HEK293T (cell line): Measurements from ENCODE around the gene DNAAF5.

Experiments
- CTCF ChIA-PET: fragments of 350-600 bp; formaldehyde crosslinking; extraction: SDS; loops from one replicate; lab custom pipeline; 2021; ENCODE audit warnings: antibody characterized with exemption, inconsistent platforms; lab: Yijun Ruan, JAX
- POLR2A ChIA-PET: fragments of 350-600 bp; formaldehyde crosslinking; extraction: SDS; loops from one replicate; lab custom pipeline; 2020; ENCODE audit warnings: antibody characterized with exemption, inconsistent platforms; lab: Yijun Ruan, JAX
- DNase-seq: peaks from one replicate; pipeline ENCODE4 v3.0.0; 2012; ENCODE audit warnings: mixed read lengths; ENCODE audit errors: extremely low spot score
- ARNT ChIP-seq: fragments of 450-650 bp; IDR thresholded peaks from 2 replicates; pipeline ENCODE4 v1.6.1; 2017; ENCODE audit warnings: mild to moderate bottlenecking
- BHLHE40 ChIP-seq: fragments of 450-650 bp; IDR thresholded peaks from 2 replicates; pipeline ENCODE4 v1.6.1; 2016; ENCODE audit warnings: mild to moderate bottlenecking, moderate library complexity, borderline replicate concordance
- CTBP1 ChIP-seq: fragments of 450-650 bp; IDR thresholded peaks from 2 replicates; pipeline ENCODE4 v1.6.1; 2016; ENCODE audit warnings: borderline replicate concordance
- ELF4 ChIP-seq: fragments of 450-650 bp; IDR thresholded peaks from 2 replicates; pipeline ENCODE4 v1.6.1; 2017; ENCODE audit warnings: antibody characterized with exemption
- FOXA1 ChIP-seq: fragments of 450-650 bp; IDR thresholded peaks from 2 replicates; pipeline ENCODE4 v1.6.1; 2016; ENCODE audit warnings: mild to moderate bottlenecking
- FOXK2 ChIP-seq: fragments of 450-650 bp; IDR thresholded peaks from 2 replicates; pipeline ENCODE4 v1.6.1; 2016; ENCODE audit warnings: mild to moderate bottlenecking
- FOXM1 ChIP-seq: fragments of 450-650 bp; IDR thresholded peaks from 2 replicates; pipeline ENCODE4 v1.6.1; 2017; ENCODE audit warnings: mild to moderate bottlenecking, borderline replicate concordance
- HDGF ChIP-seq: fragments of 450-650 bp; IDR thresholded peaks from 2 replicates; pipeline ENCODE4 v1.6.1; 2017; ENCODE audit warnings: antibody characterized with exemption, borderline replicate concordance
- L3MBTL2 ChIP-seq: fragments of 450-650 bp; conservative IDR thresholded peaks from 2 replicates; pipeline ENCODE4 v1.6.1; 2016; ENCODE audit warnings: mild to moderate bottlenecking
- LEF1 ChIP-seq: fragments of 450-650 bp; IDR thresholded peaks from 2 replicates; pipeline ENCODE4 v1.6.1; 2017; ENCODE audit warnings: mild to moderate bottlenecking, borderline replicate concordance
- NFRKB ChIP-seq: fragments of 450-650 bp; IDR thresholded peaks from 2 replicates; pipeline ENCODE4 v1.6.1; 2016; ENCODE audit warnings: mild to moderate bottlenecking, moderate library complexity
- SP1 ChIP-seq: fragments of 450-650 bp; IDR thresholded peaks from 2 replicates; pipeline ENCODE4 v1.6.1; 2017
- SUZ12 ChIP-seq: fragments of 450-650 bp; IDR thresholded peaks from 2 replicates; pipeline ENCODE4 v1.6.1; 2016; ENCODE audit warnings: mild to moderate bottlenecking
- TARDBP ChIP-seq: fragments of 450-650 bp; IDR thresholded peaks from 2 replicates; pipeline ENCODE4 v1.6.1; 2016
- ZNF384 ChIP-seq: fragments of 450-650 bp; IDR thresholded peaks from 2 replicates; pipeline ENCODE4 v1.6.1; 2016
- TF ChIP-seq, protein P1 (sequence below): fragments of 450-650 bp; IDR thresholded peaks from 2 replicates; pipeline ENCODE4 v1.6.1; 2016

DNAAF5 gene

DNA sequence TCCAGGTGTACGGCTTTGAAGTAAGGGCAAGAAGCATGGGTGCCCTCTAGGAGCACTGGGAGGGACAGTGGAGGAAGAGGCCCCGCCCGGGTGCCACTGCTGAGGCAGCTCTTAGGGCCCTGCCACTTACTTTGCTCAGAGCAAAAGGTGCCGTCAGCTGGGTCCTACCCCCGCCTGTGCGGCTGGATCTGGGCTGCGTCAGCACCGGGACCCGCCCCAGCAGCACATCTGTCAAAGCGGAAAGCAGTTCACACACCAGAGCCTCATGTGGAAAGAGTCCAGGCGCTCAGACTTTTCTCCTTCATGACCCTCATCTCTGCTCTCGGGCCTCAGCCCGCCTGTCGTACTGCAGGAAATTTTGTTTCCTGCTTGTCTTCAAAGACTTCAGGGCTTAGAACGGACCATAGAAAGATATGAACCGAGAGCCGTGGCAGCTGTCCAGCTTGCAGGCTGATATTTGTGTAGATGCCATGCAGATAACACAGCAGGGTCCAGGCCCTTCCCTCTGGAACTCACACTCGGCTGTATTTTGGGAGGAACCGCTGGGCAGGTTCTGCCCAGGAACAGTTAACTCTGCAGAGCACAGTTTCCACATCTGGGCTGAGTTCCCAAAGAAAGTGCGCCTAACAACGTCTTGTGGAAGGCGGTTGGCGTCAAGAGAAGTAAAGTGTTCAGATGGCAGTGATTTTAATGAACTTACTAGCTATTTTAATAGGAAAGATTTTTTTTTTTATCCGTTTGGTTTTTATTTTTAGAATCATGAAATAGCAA, 44.9 kb downstream of the DNAAF5 start:
- DNase-seq, result no peak
- POLR2A ChIA-PET, result interaction anchor here (0.8 kb wide), 1 partner anchor 43 kb away, joined by 3 read pairs; no protein-coding TSS in a partner anchor
- CTCF ChIA-PET, result no interaction called here
- no peak for TF ChIP-seq TARDBP
- no peak for TF ChIP-seq SP1
- TF ChIP-seq SUZ12, result no peak
- TF ChIP-seq BHLHE40, result no peak
- no peak for TF ChIP-seq HDGF
- TF ChIP-seq NFRKB, result no peak
- no peak for TF ChIP-seq L3MBTL2
- no peak for TF ChIP-seq ZNF384

DNA sequence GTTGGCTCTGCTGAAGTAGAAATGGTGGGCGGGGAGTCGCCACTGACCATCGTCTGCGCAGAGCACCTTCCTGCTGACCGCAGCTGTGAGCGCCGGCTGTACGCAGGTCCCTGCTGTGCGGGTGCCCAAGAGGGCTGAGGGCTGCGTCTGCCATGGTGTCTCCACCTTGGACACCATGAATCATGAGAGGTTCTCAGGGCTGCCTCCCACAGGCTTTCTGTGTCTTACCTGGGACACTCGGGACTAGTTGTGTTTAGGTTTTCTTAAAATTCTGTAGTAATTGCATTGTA, 45.5 kb downstream of the DNAAF5 start:
- ChIA-PET CTCF (no interaction called here), POLR2A (no interaction called here)
- TF ChIP-seq TARDBP (no peak), SP1 (no peak), ZNF384 (no peak), ARNT (no peak), HDGF (no peak), CTBP1 (no peak), ELF4 (no peak), NFRKB (no peak), BHLHE40 (no peak)
- TF ChIP-seq, protein P1, sequence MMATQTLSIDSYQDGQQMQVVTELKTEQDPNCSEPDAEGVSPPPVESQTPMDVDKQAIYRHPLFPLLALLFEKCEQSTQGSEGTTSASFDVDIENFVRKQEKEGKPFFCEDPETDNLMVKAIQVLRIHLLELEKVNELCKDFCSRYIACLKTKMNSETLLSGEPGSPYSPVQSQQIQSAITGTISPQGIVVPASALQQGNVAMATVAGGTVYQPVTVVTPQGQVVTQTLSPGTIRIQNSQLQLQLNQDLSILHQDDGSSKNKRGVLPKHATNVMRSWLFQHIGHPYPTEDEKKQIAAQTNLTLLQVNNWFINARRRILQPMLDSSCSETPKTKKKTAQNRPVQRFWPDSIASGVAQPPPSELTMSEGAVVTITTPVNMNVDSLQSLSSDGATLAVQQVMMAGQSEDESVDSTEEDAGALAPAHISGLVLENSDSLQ, result no peak
- DNase-seq, result no peak

DNA sequence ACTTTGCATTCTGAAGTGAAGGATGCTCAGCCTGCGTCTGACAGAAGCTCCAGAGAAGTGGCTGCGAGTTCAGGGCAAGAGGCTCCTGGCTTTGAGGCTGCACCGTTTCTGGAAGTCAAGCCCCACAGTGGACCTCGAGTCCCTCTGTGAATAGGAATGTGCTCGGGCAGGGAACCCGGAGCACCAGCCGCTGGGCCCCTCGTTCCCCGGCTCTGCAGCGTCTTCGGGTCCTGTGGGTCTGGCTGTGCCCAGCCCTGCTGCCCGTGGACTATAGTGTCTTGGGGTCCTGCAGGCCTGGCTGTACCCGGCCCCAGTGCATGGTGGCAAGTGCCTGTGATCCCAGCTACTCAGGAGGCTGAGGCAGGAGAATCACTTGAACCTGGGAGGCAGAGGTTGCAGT, 45.9 kb downstream of the DNAAF5 start:
- TF ChIP-seq FOXK2 (no peak), NFRKB (no peak), HDGF (no peak), SUZ12 (no peak), FOXA1 (no peak), ARNT (no peak), ELF4 (no peak), CTBP1 (no peak), ZNF384 (no peak), TARDBP (no peak), LEF1 (no peak), FOXM1 (no peak), BHLHE40 (no peak), SP1 (no peak)
- TF ChIP-seq, protein P1, result no peak
- ChIA-PET CTCF (no interaction called here), POLR2A (no interaction called here)
- no peak for DNase-seq

- TF ChIP-seq L3MBTL2 (no peak), NFRKB (no peak), BHLHE40 (no peak), SUZ12 (no peak), SP1 (no peak), ARNT (no peak), CTBP1 (no peak), HDGF (no peak)
- CTCF ChIA-PET, result no interaction called here
- POLR2A ChIA-PET, result no interaction called here
- DNase-seq, result no peak
These were observed 46.5 kb downstream of the DNAAF5 start for GRCh38 chr7:772861-773621.

DNA sequence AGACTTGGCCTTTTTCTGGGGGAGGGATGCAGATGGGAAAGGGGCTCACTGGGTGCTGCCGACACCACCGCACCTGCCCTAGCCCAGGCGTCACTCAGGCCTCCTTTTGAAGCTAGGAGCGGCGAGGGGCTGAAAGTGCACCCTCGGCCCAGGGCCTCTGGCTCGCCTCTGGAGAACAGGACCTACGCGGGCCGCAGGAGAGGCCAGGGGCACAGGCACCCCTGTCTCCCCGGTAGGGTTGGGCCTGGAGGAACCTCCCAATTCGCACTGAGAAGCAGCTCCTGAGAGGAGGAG, 47.1 kb downstream of the DNAAF5 start:
- DNase-seq, result no peak
- TF ChIP-seq BHLHE40 (no peak), ZNF384 (no peak), NFRKB (no peak), FOXM1 (no peak), TARDBP (no peak), SUZ12 (no peak), FOXA1 (no peak), ELF4 (no peak), LEF1 (no peak), FOXK2 (no peak), HDGF (no peak), SP1 (no peak), ARNT (no peak), L3MBTL2 (no peak), CTBP1 (no peak)
- TF ChIP-seq, protein P1, result no peak
- CTCF ChIA-PET, result no interaction called here
- POLR2A ChIA-PET, result no interaction called here

GRCh38 chr7:774161-775109, 47.9 kb downstream of the DNAAF5 start:
- ChIA-PET CTCF (no interaction called here), POLR2A (no interaction called here)
- no peak for TF ChIP-seq SUZ12
- no peak for TF ChIP-seq ARNT
- TF ChIP-seq TARDBP, result no peak
- peak; percentile 79 for DNase-seq
